NCI-H69 (cell line): ENCODE data around the gene GRIP1.

Experiments
- DNase-seq: peaks from one replicate; lab custom pipeline; 2025; lab: John Stamatoyannopoulos, UW

Gene GRIP1

GRCh38 chr12:66678338-66679275 is at the start of gene GRIP1:
Gene GRIP1, minus strand, starts transcription at chr12:66679076. Its CDS starts 172 bp downstream, at chr12:66678904.
- DNase-seq = peak; percentile 75

- no peak for DNase-seq
Observed at GRCh38 chr12:66726556-66726955, 47.7 kb upstream of the GRIP1 start.

- DNase-seq = no peak
Observed at GRCh38 chr12:66725031-66725430, 46.2 kb upstream of the GRIP1 start.

GRCh38 chr12:66724616-66725015 is 45.7 kb upstream of the GRIP1 start:
- no peak for DNase-seq

GRCh38 chr12:66724026-66724425 is 45.1 kb upstream of the GRIP1 start:
- DNase-seq = no peak

GRCh38 chr12:66719862-66720261 is 41.0 kb upstream of the GRIP1 start:
- no peak for DNase-seq

GRCh38 chr12:66717036-66717673 is 38.3 kb upstream of the GRIP1 start:
- no peak for DNase-seq

- peak; percentile 67 for DNase-seq
Observed at GRCh38 chr12:66716522-66716921, 37.6 kb upstream of the GRIP1 start.

GRCh38 chr12:66714709-66715108 is 35.8 kb upstream of the GRIP1 start:
- no peak for DNase-seq

GRCh38 chr12:66713984-66714383 is 35.1 kb upstream of the GRIP1 start:
- DNase-seq = no peak

GRCh38 chr12:66709893-66710292 is 31.0 kb upstream of the GRIP1 start:
- no peak for DNase-seq

GRCh38 chr12:66709457-66709773 is 30.5 kb upstream of the GRIP1 start:
- no peak for DNase-seq

- DNase-seq = peak; percentile 22
Observed at GRCh38 chr12:66708704-66709456, 30.0 kb upstream of the GRIP1 start.

- DNase-seq = no peak
Observed at GRCh38 chr12:66707002-66707697, 28.3 kb upstream of the GRIP1 start.

GRCh38 chr12:66699738-66700482 is 21.0 kb upstream of the GRIP1 start:
- DNase-seq = no peak

GRCh38 chr12:66698558-66698957 is 19.7 kb upstream of the GRIP1 start:
- no peak for DNase-seq

GRCh38 chr12:66697404-66697803 is 18.5 kb upstream of the GRIP1 start:
- DNase-seq = no peak

- peak; percentile 76 for DNase-seq
Observed at GRCh38 chr12:66694666-66695613, 16.1 kb upstream of the GRIP1 start.

- peak; percentile 85 for DNase-seq
Observed at GRCh38 chr12:66693901-66694513, 15.1 kb upstream of the GRIP1 start.

- no peak for DNase-seq
Observed at GRCh38 chr12:66692986-66693385, 14.1 kb upstream of the GRIP1 start.
